Measurements from ENCODE around the gene PTBP3.
"Not testable (repeated sequence)": the region's sequence is repeated elsewhere in the genome, so short reads cannot be mapped to it uniquely, and the experiment has no call there.

Gene PTBP3

DNA sequence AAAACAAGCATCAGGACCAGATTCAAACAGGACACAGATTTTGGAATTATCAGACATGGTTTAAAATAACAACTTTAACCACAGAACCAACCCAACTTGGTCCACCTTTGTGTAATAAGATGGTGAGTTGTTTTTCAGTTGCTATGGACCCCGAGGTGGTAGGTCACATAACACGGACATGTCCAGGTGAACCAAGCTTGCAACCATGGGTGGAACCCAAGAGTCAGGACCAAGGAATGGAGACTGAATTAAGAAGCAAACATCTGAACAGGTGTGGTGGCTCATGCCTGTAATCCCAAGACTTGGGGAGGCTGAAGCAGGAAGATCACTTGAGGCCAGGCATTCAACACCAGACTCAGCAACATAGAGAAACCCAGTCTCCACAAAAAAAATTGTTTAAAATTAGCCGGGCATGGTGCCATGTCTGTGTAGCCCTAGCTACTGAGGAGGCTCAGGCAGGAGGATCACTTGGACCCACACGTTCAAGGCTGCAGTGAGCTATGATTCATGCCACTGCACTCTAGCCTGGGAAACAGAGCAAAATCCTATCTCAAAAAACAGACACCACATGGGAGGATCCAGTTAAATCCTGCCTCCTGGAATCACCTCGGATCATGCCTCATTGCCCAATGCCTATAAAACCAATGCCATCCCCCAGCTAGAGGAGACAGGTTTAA is 10.6 kb downstream of the PTBP3 start:
- no peak for DNase-seq

DNA sequence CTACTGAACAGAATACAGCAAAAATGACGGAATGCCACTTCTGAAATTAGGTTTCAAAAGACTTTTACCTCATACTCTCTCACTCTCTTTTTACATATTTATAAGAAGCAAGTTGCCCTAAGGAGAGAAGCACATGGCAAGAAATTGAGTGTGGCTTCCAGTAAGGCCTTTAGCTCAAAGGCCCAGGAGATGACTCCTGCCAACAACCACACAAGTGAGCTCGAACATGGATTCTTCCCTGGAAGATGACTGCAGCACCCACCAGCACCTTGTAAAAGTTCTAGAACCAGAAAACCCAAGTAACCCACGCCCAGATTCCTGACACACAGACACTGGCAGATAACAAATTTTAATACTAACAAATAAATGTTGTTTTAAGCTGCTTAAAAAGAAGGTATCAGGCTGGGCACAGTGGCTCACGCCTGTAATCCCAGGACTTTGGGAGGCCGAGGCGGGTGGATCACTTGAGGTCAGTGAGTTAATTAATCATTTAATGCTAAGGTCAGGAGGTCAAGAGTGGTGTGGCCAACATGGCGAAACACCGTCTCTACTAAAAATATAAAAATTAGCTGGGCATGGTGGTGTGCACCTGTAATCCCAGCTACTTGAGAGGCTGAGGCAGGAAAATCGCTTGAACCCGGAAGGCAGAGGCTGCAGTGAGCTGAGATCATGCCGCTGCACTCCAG is 17.0 kb downstream of the PTBP3 start:
- DNase-seq = peak in 1 of 5 donors; percentile 28

DNA sequence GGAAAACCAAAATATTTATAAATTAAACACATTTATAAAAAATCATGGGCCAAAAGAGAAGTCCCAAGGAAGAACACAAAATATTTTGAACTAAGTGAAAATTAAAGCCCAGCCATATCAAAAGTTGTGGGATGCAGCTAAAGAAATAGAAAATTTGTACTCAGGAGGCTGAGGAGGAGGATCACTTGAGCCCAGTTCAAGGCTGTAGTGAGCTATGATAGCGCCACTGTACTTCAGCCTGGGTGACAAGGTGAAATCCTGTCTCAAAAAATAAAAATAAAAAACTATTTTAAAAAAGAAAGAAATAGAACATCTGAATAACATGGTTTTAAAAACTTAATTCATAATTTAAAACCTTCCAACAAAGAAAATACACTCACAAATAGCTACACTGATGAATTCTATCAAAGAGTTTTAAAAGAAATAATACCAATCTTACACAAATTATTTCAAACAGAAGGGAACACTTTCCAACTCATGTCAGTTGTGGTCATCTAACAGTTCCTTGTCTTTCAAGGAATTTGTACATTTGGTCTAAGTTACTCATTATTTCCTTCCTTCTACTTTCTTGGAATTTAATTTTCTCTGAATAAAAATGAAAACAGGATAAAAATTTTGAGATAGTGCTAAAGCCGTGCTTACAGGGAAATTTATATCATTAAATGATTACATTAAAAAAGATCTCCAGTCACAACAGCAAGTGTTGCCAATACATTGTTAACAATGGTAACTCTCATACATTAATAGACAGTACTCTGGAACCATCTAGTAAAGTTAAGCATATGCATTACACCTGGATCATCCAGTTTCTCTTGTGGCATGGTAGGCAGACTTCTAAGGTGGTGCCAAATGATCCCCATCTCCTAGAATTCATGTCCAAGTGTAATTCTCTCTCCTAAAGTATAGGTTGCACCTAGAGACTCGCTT is 17.8 kb downstream of the PTBP3 start:
- peak in 1 of 5 donors; percentile 17 for DNase-seq

DNA sequence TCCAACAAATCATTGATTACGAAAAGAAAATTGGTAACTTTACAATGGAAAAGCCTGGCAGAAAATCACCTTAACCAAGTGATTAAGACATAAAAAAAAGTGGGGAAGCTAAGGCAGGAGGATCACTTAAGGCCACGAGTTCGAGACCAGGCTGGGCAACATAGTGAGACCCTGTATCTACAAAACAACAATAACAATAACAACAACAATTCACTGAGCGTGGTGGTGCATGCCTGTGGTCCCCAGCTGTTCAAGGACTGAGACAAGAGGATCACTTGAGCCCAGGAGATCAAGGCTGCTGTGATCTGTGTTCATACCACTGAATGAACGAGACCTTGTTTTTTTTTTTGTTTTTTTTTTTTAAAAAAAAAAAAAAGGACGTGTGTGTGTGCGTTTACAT is 21.3 kb downstream of the PTBP3 start:
- no peak for DNase-seq

DNA sequence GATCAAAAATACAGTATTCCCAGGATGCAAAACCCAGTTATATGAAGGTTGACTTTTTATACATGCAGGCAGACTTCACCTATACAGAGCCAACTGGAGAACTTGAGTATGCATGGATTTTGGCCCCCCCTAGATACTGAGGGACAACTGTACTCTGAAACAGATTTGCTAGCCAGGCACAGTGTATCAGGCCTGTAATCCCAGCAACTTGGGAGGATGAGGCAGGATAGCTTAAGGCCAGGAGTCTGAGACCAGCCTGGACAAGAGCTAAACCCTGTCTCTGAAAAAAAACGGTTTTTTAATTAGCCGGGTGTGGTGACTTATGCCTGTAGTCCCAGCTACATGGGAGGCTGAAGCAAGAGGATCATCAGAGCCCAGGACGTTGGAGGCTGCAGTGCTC is 21.9 kb downstream of the PTBP3 start:
- no peak for DNase-seq

DNA sequence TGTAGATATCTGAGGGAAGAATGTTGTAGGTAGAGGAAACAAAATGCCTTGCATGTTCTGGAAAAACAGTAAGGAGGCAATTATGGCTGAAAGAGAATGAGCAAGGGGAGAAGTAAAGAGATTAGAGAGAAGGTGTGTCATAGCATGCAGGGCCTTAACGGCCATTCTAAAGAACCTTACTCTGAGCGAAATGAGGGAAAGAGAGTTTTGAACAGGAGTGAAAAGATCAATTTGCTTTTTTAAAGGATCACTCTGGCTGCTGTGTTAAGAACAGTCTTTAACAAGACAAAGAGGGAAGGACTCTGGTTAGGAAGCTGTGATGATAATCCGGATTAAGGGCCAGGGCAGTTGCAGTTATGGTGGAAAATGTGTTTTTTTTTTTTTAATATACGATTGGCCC is 22.6 kb downstream of the PTBP3 start:
- DNase-seq = no peak

DNA sequence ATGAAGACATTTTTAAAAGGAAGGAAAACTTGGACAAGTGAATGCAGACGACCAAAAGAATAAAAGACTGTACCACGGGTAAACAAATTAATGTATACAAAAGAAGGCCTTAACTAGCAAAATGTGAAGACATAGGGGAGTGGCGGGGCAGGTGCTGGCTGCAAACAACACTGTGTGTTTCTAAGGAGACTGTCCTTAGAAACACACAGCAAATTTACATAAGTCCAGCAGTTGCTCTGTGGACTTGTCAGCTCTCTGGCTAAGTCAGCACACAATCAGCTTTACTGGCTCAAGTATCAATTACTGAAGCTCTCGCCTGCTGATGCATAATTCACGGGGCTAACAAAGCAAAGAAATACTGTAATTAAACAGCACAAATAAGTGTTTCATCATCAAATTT is 24.8 kb downstream of the PTBP3 start:
- no peak for DNase-seq

DNA sequence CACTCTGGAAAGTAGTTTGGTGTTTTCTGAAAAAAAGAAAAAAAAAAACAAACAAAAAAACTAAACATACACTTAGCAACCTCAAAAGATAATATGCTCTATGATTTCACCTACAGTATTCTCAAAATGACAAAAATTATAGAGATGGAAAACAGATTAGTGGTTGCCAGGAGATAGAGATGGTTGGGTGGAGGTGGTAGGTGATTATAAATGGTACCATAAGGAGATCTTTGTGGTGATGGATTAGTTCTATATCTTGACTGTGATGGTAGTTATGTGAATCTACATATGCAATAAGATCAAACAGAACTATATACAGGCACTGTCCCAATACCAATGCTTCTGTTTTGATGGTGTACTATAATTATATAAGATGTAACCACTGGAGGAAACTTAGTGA is 32.0 kb downstream of the PTBP3 start:
- DNase-seq = no peak

DNA sequence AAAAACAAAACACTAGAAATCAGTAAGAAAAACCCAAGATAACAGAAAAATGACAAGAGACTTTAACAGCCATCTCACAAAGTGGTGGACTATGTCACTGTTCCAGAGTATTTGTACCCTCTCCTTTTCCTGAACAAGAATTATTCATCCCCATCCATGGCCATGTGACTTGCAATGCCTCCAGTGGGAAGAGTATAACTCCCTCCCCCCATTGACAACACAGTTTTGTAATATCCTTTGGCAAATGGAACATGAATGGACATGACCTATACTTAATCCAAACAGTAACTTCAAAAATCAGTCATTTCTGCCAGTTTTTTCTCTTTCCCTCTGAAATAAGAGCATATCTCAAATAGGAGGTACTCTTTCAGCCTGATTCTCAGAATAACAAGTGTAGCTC is 33.9 kb downstream of the PTBP3 start:
- DNase-seq = no peak

DNA sequence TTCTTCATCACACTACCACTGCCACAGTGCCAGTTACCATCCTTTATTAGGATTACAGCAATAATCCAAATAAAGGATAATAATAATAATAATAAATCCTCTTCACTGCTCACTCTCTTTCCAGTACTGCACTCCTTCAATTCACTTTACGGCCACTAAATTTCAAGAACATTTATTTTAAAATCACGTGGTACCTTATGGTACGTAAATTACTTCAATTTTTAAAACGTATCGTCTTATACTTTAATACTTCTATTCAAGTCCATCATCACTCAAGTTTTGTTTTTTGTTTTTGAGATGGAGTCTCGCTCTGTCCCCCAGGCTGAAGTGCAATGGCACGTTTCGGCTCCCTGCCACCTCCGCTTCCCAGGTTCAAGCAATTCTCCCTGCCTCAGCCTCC is 36.5 kb downstream of the PTBP3 start:
- no peak for DNase-seq

DNA sequence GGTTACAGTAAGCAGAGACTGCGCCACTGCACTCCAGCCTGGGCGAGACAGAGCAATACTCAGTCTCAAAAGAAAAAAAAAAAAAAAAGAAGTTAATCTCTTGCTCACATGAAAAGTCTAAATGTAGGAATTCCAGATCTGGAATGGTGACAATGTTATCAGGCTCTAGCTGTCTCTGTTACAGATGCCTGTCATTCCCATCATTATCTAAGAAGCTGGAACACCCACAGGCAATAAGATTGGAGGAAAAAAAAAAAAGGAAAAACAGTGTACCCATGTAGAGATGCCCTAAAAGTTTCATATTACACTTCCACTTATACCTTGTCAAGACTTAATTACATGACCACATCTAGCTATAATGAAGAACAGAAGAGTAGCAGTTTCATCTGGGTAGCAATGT is 38.2 kb downstream of the PTBP3 start:
- no peak for DNase-seq

DNA sequence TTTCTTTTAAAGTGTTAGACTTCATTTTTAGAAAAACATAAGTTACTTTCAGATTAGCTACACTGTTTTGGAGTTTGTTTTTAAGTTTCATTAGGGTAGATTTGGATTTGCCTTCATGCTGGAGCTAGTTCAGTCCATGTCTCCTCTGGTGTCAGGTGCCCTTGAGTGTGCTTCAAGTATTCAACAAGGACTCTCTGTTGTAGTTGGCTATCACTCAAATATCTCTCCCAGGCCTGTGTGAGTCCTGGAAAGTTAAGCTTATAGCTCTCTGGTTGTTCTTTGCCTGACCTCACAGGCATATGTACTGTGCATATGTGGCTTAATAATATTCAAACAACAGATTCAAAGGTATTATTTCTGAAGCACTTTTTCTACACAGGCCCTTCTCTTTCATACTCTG is 45.4 kb downstream of the PTBP3 start:
- no peak for DNase-seq

DNA sequence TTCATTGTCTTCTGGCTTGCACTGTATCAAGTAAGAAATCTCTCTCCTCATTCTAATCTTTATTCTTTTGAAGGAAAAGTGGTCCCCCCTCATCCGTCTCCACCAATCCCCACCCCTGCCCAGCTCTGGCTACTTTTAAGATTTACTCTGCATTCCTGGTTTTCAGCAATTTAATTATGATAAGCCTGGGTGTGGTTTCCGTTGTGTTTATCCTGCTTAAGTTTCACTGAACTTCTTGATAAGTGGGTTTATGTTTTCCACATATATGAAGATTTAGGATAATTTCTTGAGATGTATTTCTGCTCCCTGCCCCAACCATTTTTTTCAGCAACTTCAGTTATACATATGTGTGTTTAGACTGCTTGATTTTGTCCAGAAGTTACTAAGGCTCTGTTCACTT is 46.5 kb downstream of the PTBP3 start:
- DNase-seq = no peak

DNA sequence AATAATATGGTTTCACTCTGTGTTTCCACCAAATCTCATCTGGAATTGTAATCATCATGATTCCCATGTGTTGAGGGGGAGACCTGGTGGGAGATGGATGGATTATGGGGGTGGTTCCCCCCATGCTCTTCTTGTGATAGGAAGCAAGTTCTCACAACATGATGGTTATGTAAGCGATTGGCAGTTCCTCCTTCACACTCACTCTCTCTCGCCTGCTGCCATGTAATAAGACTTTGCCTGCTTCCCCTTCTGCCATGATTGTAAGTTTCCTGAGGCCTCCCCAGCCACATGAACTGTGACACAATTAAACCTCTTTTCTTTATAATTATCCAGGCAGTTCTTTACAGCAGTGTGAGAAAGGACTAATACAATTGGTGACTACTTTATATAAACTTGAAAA is 48.4 kb downstream of the PTBP3 start:
- DNase-seq = no peak

DNA sequence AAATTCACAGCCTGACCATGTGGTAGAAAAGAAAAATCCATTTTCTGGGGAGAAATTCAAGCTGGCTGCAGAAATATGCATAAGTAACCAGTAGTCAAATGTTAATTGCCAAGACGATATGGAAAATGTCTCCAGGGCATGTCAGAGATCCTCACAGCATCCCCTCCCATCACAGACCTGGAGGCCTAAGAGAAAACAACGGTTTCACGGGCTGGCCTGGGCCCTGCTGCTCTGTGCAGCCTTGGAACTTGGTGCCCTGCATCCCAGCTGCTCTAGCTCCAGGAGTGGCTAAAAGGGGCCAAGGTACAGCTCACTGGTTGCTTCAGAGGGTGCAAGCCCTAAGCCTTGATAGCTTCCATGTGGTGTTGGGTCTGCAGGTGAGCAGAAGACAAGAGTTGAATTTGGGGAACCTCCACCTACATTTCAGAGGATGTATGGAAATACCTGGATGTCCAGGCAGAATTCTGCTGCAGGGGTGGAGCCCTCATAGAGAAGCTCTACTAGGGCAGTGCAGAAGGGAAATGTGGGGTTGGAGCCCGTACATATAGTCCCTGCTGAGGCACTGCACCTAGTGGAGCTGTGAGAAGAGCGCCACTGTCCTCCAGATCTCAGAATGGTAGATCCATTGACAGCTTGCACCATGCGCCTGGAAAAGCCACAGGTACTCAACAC is 49.7 kb downstream of the PTBP3 start:
- DNase-seq = peak in 1 of 5 donors; percentile 2

DNA sequence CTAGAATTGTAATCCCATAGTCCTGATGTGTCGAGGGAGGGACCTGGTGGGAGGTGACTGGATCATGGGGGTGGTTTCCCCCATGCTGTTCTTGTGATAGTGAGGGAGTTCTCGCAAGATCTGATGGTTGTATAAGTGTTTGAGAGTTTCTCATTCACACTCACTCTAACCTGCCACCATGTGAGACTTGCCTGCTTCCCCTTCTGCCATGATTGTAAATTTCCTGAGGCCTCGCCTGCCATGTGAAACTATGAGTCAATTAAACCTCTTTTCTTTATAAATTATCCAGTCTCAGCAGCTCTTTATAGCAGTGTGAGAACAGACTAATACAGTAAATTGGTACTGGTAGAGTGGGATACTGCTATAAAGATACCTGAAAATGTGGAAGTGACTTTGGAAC is 50.6 kb downstream of the PTBP3 start:
- not testable (repeated sequence) for DNase-seq

DNA sequence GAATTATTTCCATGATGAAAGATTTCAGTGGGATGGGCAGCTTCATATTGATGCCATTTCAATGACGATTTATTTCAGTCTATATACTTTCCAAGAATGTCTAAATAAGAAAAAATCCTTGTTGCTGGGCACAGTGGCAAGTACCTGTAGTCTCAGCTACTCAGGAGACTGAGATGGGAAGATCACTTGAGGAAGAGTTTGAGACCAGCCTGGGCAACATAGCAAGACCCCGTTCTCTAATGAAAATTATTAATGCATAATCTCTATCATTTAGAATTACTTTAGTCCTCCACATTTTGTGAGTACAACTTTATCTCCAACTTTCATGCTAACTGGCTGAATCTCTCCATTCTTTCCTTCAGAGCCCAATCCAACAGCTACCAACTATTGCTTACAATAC is 52.5 kb downstream of the PTBP3 start:
- DNase-seq = no peak

DNA sequence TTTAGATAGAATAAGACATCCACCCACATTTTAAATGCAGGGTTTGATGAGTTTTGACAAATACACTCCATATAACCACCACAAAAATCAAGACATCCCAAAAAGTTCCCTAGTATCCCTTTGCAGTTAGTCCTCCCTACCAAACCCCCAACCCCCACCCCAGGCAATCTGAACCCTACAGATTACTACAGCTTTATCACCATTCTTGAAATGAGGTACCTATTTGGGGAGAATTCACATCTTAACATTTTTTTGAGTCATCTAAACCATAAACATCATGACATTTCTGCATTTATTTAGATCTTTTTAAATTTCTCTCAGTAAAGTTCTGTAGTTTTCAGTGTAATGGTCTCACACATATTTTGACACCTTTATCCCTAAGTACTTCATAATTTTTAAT is 53.9 kb downstream of the PTBP3 start:
- DNase-seq = no peak

DNA sequence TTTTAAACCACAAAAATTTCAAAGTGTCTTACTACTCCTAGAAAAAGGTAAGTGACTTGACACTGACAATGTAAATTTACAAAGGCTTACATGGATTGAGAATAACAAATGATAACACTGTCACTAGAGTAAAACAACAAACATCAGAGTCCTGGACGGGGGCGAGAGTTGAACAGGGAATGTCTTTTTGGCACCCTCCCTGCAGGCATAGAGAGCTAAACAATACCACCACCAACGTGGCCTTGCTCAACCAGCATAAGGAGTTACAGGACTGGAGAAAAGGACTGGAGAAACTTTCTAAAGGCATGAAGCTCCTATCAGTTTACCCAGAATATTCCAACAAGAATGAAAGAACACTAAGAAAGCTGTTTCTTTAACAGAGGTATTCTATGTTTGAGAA is 55.3 kb downstream of the PTBP3 start:
- no peak for DNase-seq

DNA sequence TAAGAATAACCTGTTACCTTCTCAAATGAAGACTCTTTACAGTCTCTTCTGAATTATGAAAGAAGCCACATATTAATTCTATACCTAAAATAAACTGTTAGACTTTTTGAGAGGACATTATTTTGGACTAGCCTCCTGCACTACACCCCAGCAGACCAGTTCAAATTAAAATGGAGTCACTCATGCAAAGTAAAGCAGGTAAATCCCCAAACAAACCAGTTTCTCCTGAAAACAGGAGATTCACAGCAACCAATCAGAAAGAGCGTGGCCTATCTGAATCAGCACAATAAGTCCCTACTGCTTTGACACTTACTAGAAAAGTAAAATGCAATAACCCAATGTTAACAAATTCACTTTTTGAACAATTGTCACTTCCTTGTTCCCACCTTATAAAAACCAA is 58.8 kb downstream of the PTBP3 start:
- no peak for DNase-seq

DNA sequence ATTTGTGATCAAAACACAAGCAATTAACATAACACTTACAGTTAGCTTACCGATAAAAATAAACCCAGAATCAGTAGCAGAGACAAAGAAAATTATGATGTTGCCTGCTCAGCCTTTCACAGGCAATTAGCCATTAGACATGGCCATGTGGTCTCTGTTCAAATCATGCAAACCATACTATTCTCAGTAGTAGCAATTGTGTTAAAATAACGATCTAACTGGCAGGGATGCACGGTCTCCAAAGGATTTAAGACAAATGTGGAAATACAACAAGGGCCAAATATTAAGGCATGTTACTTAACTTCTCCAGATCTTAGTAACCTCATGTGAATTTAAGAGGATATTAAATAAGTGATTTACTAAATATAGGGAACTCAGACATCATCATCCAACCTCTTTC is 59.5 kb downstream of the PTBP3 start:
- no peak for DNase-seq

DNA sequence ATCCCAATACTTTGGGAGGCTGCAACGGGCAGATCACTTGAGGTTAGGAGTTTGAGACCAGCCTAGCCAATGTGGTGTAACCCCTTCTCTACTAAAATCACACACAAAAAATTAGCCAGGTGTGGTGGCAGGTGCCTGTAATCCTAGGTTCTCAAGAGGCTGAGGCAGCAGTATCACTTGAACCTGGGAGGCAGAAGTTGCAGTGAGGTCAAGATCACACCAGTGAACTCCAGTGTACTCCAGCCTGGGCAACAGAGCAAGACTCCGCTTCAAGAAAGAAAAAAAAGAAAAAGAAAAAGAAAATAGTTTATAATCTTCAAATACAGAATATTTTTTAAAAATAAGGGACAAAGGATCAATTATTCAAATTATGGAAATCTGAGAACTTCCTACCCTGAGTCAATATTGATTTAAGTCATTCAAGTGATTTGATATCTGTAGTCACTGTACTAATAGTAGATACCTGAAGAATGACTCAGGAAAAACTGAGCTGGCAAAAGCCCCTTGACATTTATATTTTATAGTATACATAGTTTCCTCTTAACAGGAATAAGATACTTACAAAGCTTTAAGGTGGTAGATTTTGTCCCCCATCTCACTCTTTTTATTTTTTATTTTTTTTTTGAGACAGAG is 61.8 kb downstream of the PTBP3 start:
- no peak for DNase-seq

DNA sequence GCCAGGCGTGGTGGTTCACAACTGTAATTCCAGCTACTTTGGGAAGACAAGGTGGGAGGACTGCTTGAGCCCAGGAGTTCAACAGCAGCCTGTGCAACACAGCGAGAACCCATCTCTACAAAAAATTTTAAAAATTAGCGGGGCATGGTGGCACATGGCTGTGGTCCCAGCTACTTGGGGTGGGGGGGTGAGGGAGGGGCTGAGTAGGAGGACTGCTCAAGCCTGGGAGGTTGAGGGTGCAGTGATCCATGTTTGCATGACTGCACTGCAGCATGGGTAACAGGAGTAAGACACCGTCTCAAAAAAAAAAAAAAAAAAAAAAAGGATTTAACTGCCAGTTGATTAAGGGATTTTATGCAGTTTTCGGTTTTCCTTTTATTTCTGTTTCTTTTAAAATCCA is 65.0 kb downstream of the PTBP3 start:
- no peak for DNase-seq

All from T-helper 1 cell (primary cell).